Endothelial cell (in vitro differentiated cells): ENCODE measurements around the gene PALM3. TPM values are rescaled to one million over a fixed set of nuclear protein-coding genes. Genes with fewer than 3 reads are reported as not detected.
A peak's percentile ranks its signal among the peaks of the same experiment; 100 is the strongest.
"Not testable (repeated sequence)": the region's sequence is repeated elsewhere in the genome, so short reads cannot be mapped to it uniquely, and the experiment has no call there.

Source experiments
- DNase-seq: peaks from one replicate; pipeline ENCODE4 v3.0.0; 2021; ENCODE audit warnings: low spot score
- H3K27ac Mint-ChIP-seq: one replicate; pipeline ENCODE4 v1.8.0; 2021; ENCODE audit warnings: mixed read lengths, inconsistent platforms; ENCODE audit not compliant: unreplicated experiment
- H3K27me3 Mint-ChIP-seq: one replicate; pipeline ENCODE4 v1.8.0; 2021; ENCODE audit warnings: mild to moderate bottlenecking, moderate library complexity, mixed read lengths, inconsistent platforms; ENCODE audit not compliant: unreplicated experiment
- H3K36me3 Mint-ChIP-seq: one replicate; pipeline ENCODE4 v1.8.0; 2021; ENCODE audit warnings: mild to moderate bottlenecking, low read depth, mixed read lengths, inconsistent platforms; ENCODE audit not compliant: unreplicated experiment
- H3K4me1 Mint-ChIP-seq: one replicate; pipeline ENCODE4 v1.8.0; 2021; ENCODE audit warnings: mild to moderate bottlenecking, mixed read lengths, inconsistent platforms; ENCODE audit not compliant: unreplicated experiment
- H3K4me3 Mint-ChIP-seq: one replicate; pipeline ENCODE4 v1.8.0; 2021; ENCODE audit warnings: mild to moderate bottlenecking, mixed read lengths, inconsistent platforms; ENCODE audit not compliant: unreplicated experiment
- H3K9me3 Mint-ChIP-seq: one replicate; pipeline ENCODE4 v1.8.0; 2021; ENCODE audit warnings: mixed read lengths, inconsistent platforms; ENCODE audit not compliant: unreplicated experiment
- total RNA-seq: library from RNA; stranded (reverse); fragmentation: NEBNext Ultra II Directional; extraction: Animal tissue kit (Norgen Biotek cat#: 25700); gene quantifications from one replicate; pipeline ENCODE4 v1.2.1, GENCODE V29; 2021; ENCODE audit not compliant: unreplicated experiment
- TF ChIP-seq, protein P1 (sequence below): fragments of 200-600 bp; sonication (generic); IDR thresholded peaks from one replicate; pipeline ENCODE4 v1.5.0; 2021; ENCODE audit warnings: antibody characterized with exemption; ENCODE audit not compliant: unreplicated experiment

PALM3 gene
- total RNA-seq, 1 donor from 2014 or later, result 0.90 TPM

DNA sequence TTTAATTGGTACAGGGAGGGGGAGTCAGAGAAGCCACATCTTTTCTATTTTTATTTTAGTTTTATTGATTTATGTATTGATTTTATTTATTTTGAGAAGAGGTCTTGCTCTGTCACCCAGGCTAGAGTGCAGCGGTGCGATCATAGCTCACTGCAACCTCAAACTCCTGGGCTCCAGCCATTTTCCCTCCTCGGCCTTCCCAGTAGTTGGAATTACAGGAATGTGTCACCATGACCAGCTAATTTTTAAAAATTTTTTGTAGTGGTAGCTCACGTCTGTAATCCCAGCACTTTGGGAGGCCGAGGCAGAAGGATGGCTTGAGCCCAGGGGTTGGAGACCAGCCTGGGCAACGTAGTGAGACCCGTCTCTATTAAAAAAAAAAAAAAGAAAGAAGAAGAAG, 26.2 kb downstream of the PALM3 start:
- no peaks in the 10 kb centered on the region for H3K9me3 Mint-ChIP-seq
- H3K36me3 Mint-ChIP-seq, result no peaks in the 10 kb centered on the region
- TF ChIP-seq, protein P1, sequence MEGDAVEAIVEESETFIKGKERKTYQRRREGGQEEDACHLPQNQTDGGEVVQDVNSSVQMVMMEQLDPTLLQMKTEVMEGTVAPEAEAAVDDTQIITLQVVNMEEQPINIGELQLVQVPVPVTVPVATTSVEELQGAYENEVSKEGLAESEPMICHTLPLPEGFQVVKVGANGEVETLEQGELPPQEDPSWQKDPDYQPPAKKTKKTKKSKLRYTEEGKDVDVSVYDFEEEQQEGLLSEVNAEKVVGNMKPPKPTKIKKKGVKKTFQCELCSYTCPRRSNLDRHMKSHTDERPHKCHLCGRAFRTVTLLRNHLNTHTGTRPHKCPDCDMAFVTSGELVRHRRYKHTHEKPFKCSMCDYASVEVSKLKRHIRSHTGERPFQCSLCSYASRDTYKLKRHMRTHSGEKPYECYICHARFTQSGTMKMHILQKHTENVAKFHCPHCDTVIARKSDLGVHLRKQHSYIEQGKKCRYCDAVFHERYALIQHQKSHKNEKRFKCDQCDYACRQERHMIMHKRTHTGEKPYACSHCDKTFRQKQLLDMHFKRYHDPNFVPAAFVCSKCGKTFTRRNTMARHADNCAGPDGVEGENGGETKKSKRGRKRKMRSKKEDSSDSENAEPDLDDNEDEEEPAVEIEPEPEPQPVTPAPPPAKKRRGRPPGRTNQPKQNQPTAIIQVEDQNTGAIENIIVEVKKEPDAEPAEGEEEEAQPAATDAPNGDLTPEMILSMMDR, result no peak
- no peak for DNase-seq
- peaks cover 3% of the 10 kb centered on the region for H3K4me1 Mint-ChIP-seq
- H3K27ac Mint-ChIP-seq, result no peak overlapping the region
- peaks cover 10% of the 10 kb centered on the region for H3K27me3 Mint-ChIP-seq
- H3K4me3 Mint-ChIP-seq, result no peak overlapping the region

DNA sequence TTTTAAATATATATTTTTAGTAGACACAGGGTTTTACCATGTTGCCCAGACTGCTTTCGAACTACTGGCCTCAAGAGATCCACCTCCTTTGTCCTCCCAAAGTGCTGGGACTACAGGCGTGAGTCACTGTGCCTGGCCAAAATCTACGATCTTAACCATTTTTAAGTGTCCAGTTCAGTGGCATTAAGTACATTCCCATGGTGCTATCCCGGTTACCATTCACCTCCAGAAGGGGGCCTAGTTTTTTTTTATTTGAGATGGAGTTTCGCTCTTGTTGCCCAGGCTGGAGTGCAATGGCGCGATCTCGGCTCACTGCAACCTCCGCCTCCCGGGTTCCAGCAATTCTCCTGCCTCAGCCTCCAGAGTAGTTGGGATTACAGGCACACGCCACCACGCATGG, 26.7 kb downstream of the PALM3 start:
- DNase-seq, H3K4me1 Mint-ChIP-seq, H3K4me3 Mint-ChIP-seq, H3K36me3 Mint-ChIP-seq, H3K9me3 Mint-ChIP-seq, H3K27ac Mint-ChIP-seq: not testable (repeated sequence)
- H3K27me3 Mint-ChIP-seq, result peaks cover 10% of the 10 kb centered on the region

DNA sequence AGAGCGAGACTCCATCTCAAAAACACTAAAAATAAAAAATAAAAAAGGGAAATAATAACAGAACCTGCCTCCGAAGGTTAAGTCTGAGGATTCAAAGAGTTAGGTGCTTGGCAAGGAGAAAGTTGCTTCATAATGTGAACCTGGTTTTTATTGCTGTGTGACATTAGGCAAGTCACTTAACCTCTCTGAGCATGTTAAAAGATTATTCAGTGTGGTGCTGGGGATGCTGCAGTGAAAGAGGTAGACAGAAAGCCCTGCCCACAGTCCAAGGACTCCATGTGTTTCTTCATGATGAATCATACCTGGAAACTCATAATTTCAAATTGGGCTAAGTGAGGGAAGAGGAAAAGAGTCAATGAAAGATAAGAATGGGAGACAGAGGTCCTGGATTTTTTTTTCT, 27.9 kb downstream of the PALM3 start:
- no peaks in the 10 kb centered on the region for H3K9me3 Mint-ChIP-seq
- peaks cover 3% of the 10 kb centered on the region for H3K4me1 Mint-ChIP-seq
- H3K27ac Mint-ChIP-seq, result peak overlapping the region; percentile 32
- no peak for DNase-seq
- H3K36me3 Mint-ChIP-seq, result no peaks in the 10 kb centered on the region
- H3K4me3 Mint-ChIP-seq, result no peak overlapping the region
- TF ChIP-seq, protein P1, result no peak
- peaks cover 13% of the 10 kb centered on the region for H3K27me3 Mint-ChIP-seq

DNA sequence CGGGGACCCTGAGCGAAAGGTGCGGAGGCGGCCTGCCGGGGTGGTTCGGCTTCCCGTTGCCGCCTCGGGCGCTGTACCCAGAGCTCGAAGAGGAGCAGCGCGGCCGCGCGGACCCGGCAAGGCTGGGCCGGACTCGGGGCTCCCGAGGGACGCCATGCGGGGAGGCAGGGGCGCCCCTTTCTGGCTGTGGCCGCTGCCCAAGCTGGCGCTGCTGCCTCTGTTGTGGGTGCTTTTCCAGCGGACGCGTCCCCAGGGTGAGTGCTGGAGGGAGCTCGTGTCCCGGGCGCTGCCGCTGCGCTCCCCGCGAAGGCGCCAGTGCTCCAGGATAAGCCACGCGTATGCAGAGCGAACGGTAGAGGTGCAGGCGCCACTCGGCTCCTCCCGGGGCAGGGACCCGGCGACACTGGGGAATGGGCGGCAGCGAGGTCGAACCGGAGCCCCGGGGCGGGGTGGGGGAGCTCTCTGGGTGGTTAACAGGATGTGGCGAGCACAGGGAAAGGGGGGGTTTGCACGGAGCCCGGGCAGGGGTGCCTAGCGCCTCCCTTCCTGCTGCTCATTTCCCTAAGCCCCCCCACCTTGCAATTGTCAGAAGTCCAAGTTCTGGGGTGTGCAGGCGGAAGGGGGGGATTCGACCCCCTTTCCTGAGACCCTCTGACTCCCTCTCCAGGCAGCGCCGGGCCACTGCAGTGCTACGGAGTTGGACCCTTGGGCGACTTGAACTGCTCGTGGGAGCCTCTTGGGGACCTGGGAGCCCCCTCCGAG, 30.0 kb downstream of the PALM3 start, which contains the start of gene IL27RA:
Gene IL27RA, plus strand, starts transcription at position 44 of the 762 bp plus-strand sequence. Its CDS starts 111 bp downstream, at position 155.
- Mint-ChIP-seq H3K4me1 (peaks cover 3% of the 10 kb centered on the region), H3K27ac (peak within 1 kb of the TSS; percentile 27), H3K36me3 (no peaks in the 10 kb centered on the region), H3K27me3 (peaks cover 10% of the 10 kb centered on the region), H3K9me3 (no peaks in the 10 kb centered on the region), H3K4me3 (peak within 1 kb of the TSS; percentile 81)
- TF ChIP-seq, protein P1, result peak; percentile 64
- DNase-seq, result peak; percentile 52

DNA sequence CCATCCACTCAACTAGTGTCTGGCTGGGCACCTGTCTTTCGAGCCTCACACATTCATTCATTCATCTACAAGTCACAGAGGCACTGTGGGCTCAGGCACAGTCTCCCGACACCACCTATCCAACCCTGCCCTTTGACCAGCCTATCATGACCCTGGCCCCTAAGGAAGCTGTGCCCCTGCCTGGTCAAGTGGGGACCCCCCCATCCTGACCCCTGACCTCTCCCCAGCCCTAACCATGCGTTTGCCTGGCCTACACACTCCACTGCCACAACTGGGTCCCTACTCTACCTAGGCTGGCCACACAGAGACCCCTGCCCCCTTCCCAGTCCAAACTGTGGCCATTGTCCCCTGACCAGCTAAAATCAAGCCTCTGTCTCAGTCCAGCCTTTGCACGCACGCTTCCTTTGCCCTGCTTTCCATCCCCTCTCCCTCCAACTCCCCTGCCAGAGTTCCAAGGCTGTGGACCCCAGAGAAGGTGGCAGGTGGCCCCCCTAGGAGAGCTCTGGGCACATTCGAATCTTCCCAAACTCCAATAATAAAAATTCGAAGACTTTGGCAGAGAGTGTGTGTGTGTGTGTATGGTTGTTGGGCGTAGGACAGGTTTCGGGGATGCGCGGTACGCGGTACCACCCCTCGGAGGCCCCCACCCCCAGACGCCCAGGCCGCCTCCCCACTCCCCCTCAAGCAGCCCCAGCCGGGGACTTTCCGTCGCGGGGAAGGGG, 30.7 kb downstream of the PALM3 start:
- Mint-ChIP-seq H3K36me3 (no peaks in the 10 kb centered on the region), H3K27me3 (peaks cover 10% of the 10 kb centered on the region), H3K9me3 (no peaks in the 10 kb centered on the region), H3K27ac (peak overlapping the region; percentile 27), H3K4me1 (peaks cover 3% of the 10 kb centered on the region), H3K4me3 (peak overlapping the region; percentile 81)
- DNase-seq, result no peak
- TF ChIP-seq, protein P1, result no peak
